ENCODE results near the gene CCL26. TPM values are rescaled to one million over a fixed set of nuclear protein-coding genes. Genes with fewer than 3 reads are reported as not detected.
A peak's percentile ranks its signal among the peaks of the same experiment; 100 is the strongest.

The CCL26 gene
- total and polyA plus RNA-seq, 2 of the 13 experiments (the other 11 are each of a cell fraction or from before 2014, with no cell fraction given), result 0.16 TPM; not detected in 1

DNA sequence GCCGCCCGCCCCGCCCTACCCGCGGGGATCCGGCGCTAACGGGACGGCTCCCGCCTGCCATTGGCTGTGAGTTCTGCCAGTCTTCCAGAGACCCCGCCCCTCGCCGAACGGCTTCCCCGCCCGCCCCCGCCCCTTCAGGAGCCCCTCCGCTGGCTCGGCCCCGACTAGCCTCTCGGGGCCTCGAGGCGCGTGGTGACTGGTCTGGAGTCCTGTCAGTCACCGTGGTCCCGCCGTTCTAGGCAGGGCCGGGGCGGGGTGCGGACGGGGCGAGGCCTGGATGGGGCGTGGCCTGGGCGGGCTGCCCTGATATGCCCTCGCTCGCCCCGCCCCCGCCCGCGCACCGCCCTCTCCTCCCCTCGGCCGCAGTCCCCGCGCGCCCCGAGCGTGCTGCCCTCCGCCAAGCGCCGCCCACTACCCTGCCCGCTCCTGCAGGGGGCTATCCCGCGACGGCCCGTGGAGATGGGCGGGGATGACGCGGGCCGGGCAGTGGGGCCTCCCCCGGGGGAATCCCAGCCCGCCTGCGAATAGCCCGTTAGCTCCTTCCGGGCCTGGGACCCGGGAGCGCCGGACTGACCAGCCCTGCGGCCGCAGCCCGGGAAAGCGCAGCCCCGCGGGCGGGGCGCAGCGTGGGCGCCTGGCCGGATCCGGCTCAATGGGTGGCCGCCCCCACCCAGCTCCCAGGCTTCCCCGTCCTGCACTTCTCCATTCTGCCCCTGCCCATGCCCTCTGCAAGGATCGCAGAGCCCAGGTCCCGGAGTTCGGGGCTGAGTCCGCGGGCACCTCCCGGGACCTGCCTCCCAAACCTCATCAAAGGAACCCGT, 32.8 kb downstream of the CCL26 start (continued):
- TF ChIP-seq, protein P1, sequence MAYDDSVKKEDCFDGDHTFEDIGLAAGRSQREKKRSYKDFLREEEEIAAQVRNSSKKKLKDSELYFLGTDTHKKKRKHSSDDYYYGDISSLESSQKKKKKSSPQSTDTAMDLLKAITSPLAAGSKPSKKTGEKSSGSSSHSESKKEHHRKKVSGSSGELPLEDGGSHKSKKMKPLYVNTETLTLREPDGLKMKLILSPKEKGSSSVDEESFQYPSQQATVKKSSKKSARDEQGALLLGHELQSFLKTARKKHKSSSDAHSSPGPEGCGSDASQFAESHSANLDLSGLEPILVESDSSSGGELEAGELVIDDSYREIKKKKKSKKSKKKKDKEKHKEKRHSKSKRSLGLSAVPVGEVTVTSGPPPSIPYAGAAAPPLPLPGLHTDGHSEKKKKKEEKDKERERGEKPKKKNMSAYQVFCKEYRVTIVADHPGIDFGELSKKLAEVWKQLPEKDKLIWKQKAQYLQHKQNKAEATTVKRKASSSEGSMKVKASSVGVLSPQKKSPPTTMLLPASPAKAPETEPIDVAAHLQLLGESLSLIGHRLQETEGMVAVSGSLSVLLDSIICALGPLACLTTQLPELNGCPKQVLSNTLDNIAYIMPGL (CRISPR knock-in tag; IDR thresholded peaks at IDR 0.05; ENCODE audit: borderline replicate concordance in 1 of 2, low read depth in 1 of 2), result peak in 1 of 2 experiments; percentile 39; a peak in 1 of 4 replicates
- TF ChIP-seq ZEB1 (IDR thresholded peaks at IDR 0.05; ENCODE audit: insufficient replicate concordance, low read depth) (no peak), SOX5 (CRISPR knock-in tag; IDR thresholded peaks at IDR 0.05; ENCODE audit: borderline replicate concordance) (0 out of 2 replicates have a peak, but pooled peaks have one; percentile 7)
- TF ChIP-seq, protein P2, sequence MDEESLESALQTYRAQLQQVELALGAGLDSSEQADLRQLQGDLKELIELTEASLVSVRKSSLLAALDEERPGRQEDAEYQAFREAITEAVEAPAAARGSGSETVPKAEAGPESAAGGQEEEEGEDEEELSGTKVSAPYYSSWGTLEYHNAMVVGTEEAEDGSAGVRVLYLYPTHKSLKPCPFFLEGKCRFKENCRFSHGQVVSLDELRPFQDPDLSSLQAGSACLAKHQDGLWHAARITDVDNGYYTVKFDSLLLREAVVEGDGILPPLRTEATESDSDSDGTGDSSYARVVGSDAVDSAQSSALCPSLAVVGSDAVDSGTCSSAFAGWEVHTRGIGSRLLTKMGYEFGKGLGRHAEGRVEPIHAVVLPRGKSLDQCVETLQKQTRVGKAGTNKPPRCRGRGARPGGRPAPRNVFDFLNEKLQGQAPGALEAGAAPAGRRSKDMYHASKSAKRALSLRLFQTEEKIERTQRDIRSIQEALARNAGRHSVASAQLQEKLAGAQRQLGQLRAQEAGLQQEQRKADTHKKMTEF (CRISPR knock-in tag; IDR thresholded peaks at IDR 0.05), result peak; percentile 40; the same call in 1 of the 2 replicates
- TF ChIP-seq, protein P3, sequence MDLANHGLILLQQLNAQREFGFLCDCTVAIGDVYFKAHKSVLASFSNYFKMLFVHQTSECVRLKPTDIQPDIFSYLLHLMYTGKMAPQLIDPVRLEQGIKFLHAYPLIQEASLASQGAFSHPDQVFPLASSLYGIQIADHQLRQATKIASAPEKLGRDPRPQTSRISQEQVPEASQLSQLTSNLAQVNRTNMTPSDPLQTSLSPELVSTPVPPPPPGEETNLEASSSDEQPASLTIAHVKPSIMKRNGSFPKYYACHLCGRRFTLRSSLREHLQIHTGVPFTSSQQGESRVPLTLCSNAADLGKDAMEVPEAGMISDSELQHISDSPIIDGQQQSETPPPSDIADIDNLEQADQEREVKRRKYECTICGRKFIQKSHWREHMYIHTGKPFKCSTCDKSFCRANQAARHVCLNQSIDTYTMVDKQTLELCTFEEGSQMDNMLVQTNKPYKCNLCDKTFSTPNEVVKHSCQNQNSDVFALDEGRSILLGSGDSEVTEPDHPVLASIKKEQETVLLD (CRISPR knock-in tag; IDR thresholded peaks at IDR 0.05; ENCODE audit: low read depth), result peak; percentile 87
- TF ChIP-seq, protein P4, sequence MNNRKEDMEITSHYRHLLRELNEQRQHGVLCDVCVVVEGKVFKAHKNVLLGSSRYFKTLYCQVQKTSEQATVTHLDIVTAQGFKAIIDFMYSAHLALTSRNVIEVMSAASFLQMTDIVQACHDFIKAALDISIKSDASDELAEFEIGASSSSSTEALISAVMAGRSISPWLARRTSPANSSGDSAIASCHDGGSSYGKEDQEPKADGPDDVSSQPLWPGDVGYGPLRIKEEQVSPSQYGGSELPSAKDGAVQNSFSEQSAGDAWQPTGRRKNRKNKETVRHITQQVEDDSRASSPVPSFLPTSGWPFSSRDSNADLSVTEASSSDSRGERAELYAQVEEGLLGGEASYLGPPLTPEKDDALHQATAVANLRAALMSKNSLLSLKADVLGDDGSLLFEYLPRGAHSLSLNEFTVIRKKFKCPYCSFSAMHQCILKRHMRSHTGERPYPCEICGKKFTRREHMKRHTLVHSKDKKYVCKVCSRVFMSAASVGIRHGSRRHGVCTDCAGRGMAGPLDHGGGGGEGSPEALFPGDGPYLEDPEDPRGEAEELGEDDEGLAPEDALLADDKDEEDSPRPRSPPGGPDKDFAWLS (CRISPR knock-in tag; IDR thresholded peaks at IDR 0.05; ENCODE audit: borderline replicate concordance), result no peak
- TF ChIP-seq, protein P5, sequence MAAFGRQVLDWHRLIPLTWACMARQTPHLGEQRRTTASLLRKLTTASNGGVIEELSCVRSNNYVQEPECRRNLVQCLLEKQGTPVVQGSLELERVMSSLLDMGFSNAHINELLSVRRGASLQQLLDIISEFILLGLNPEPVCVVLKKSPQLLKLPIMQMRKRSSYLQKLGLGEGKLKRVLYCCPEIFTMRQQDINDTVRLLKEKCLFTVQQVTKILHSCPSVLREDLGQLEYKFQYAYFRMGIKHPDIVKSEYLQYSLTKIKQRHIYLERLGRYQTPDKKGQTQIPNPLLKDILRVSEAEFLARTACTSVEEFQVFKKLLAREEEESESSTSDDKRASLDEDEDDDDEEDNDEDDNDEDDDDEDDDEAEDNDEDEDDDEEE (CRISPR knock-in tag; IDR thresholded peaks at IDR 0.05), result 0 out of 2 replicates have a peak, but pooled peaks have one; percentile 26

Measured in HepG2 (cell line).